Naive thymus-derived CD8-positive, alpha-beta T cell (primary cell): ENCODE results near the gene ATG13. TPM values are rescaled to one million over a fixed set of nuclear protein-coding genes. Genes with fewer than 3 reads are reported as not detected.
"Not testable (repeated sequence)": the region's sequence is repeated elsewhere in the genome, so short reads cannot be mapped to it uniquely, and the experiment has no call there.

Experiments used
- ATAC-seq, 2 donors: fragments of 150-1000 bp; cut with Tn5 transposase in 1 of 2; sonication (Bioruptor Pico), chemical (Tn5 transposase) in 1 of 2; 1 replicate in 1 of 2; 2 replicates in 1 of 2; pipeline ENCODE4 v1.10.0; 2021; ENCODE audit warnings: mild to moderate bottlenecking in 2 of 2, moderate library complexity in 2 of 2
- POLR2A ChIA-PET: fragments of 350-600 bp; sonication (Branson Sonifier 250); formaldehyde crosslinking; loops from one replicate; lab custom pipeline; 2021; ENCODE audit warnings: antibody characterized with exemption; lab: Charles Lee
- DNase-seq, 10 donors: peaks; one replicate each; pipeline versions ENCODE4 v3.0.0 to v3.0.0-alpha.2; 2020 to 2022
- H3K27ac Mint-ChIP-seq, 10 donors: one replicate each; pipeline ENCODE4 v1.8.0; 2020 to 2022; ENCODE audit warnings: mild to moderate bottlenecking in 10 of 10, mixed read lengths in 10 of 10, moderate library complexity in 4 of 10, inconsistent platforms in 1 of 10
- H3K27me3 Mint-ChIP-seq, 5 donors: one replicate each; pipeline ENCODE4 v1.8.0; 2021 to 2022; ENCODE audit warnings: mixed read lengths in 5 of 5
- H3K36me3 Mint-ChIP-seq, 3 donors: one replicate each; pipeline ENCODE4 v1.8.0; 2020 to 2022; ENCODE audit warnings: mixed read lengths in 3 of 3, mild to moderate bottlenecking in 2 of 3, inconsistent platforms in 1 of 3
- H3K4me1 Mint-ChIP-seq, 4 donors: one replicate each; pipeline ENCODE4 v1.8.0; 2021 to 2022; ENCODE audit warnings: mixed read lengths in 4 of 4
- H3K4me3 Mint-ChIP-seq, 10 donors: one replicate each; pipeline ENCODE4 v1.8.0; 2020 to 2022; ENCODE audit warnings: mild to moderate bottlenecking in 10 of 10, mixed read lengths in 10 of 10, moderate library complexity in 6 of 10, inconsistent platforms in 1 of 10
- H3K9me3 Mint-ChIP-seq, 9 donors: one replicate each; pipeline ENCODE4 v1.8.0; 2020 to 2022; ENCODE audit warnings: mixed read lengths in 9 of 9, mild to moderate bottlenecking in 3 of 9, inconsistent platforms in 1 of 9, moderate library complexity in 1 of 9
- polyA plus RNA-seq, 3 donors: library from polyadenylated mRNA; unstranded; fragments of 300-500 nt; fragmentation: Illumina TruSeq; gene quantifications; one replicate each; pipeline ENCODE4 v1.2.3, GENCODE V29; 2021
- total RNA-seq, 8 experiments: library from RNA in 2 of 8; stranded (reverse) in 2 of 8; gene quantifications; one replicate each; pipeline ENCODE4 v1.2.3 and lab custom pipeline; 2021 to 2026

Gene ATG13
- total and polyA plus RNA-seq, 5 experiments from 2014 or later, result 59.6 to 98.6 (median 77.9) TPM

GRCh38 chr11:46669711-46670139 is 52.4 kb downstream of the ATG13 start:
- Mint-ChIP-seq H3K27me3 (no peaks in the 10 kb centered on the region), H3K9me3 (no peaks in the 10 kb centered on the region), H3K27ac (peak overlapping the region; percentile 16 to 90 (median 83)), H3K4me1 (peaks cover 29 to 60% (median 55%) of the 10 kb centered on the region in 4 donors), H3K36me3 (peaks cover 0 to 61% (median 28%) of the 10 kb centered on the region in 3 donors), H3K4me3 (peak overlapping the region in 9 of 10 donors; percentile 20 to 78 (median 55))
- POLR2A ChIA-PET, result interaction anchor here (8.9 kb wide), 1 partner anchor 28 kb away, joined by 91 read pairs; the partner anchor contains the start of genes ARHGAP1 and ZNF408
- ATAC-seq (no peak), DNase-seq (no peak)

GRCh38 chr11:46670521-46670920 is 53.2 kb downstream of the ATG13 start:
- not testable (repeated sequence) for H3K9me3 Mint-ChIP-seq, ATAC-seq, H3K27me3 Mint-ChIP-seq, DNase-seq
- POLR2A ChIA-PET, result interaction anchor here (0.7 to 8.9 kb wide), 10 partner anchors 9 to 752 kb away, joined by 3 to 91 read pairs (median 4); partner anchors contain the start of genes AMBRA1, ARHGAP1, ATG13 and HARBI1
- Mint-ChIP-seq H3K4me3 (peak overlapping the region; percentile 58 to 85 (median 82)), H3K27ac (peak overlapping the region; percentile 68 to 96 (median 92)), H3K4me1 (peaks cover 34 to 68% (median 63%) of the 10 kb centered on the region in 4 donors), H3K36me3 (peaks cover 0 to 53% (median 21%) of the 10 kb centered on the region in 3 donors)

GRCh38 chr11:46671958-46672315 is 54.6 kb downstream of the ATG13 start:
- Mint-ChIP-seq H3K27ac (peak overlapping the region; percentile 68 to 96 (median 92)), H3K4me1 (peaks cover 37 to 81% (median 74%) of the 10 kb centered on the region in 4 donors), H3K4me3 (peak overlapping the region; percentile 39 to 85 (median 82)), H3K27me3 (no peaks in the 10 kb centered on the region), H3K36me3 (peaks cover 0 to 43% (median 20%) of the 10 kb centered on the region in 3 donors), H3K9me3 (no peaks in the 10 kb centered on the region)
- POLR2A ChIA-PET, result interaction anchor here (0.6 to 8.9 kb wide), 7 partner anchors 11 to 54 kb away, joined by 3 to 91 read pairs (median 4); partner anchors contain the start of genes ARHGAP1, ATG13, HARBI1 and ZNF408
- no peak for DNase-seq
- ATAC-seq, result no peak

- no peaks in the 10 kb centered on the region for H3K9me3 Mint-ChIP-seq
Observed at GRCh38 chr11:46672381-46672839, 55.1 kb downstream of the ATG13 start.

GRCh38 chr11:46673713-46674462 is 56.5 kb downstream of the ATG13 start:
- POLR2A ChIA-PET, result interaction anchor here (0.6 to 8.9 kb wide), 3 partner anchors 24 to 64 kb away, joined by 3 to 91 read pairs (median 4); partner anchors contain the start of genes ARHGAP1 and ZNF408
- H3K4me3 Mint-ChIP-seq, result peak overlapping the region in 6 of 10 donors; percentile 78 to 86 (median 78)
- no peak for ATAC-seq
- DNase-seq, result no peak
- peak overlapping the region; percentile 88 to 96 (median 91) for H3K27ac Mint-ChIP-seq
- H3K4me1 Mint-ChIP-seq, result peaks cover 41 to 91% (median 85%) of the 10 kb centered on the region in 4 donors
- H3K27me3 Mint-ChIP-seq, result no peaks in the 10 kb centered on the region
- peaks cover 0 to 41% (median 17%) of the 10 kb centered on the region in 3 donors for H3K36me3 Mint-ChIP-seq
- H3K9me3 Mint-ChIP-seq, result no peaks in the 10 kb centered on the region

More at GRCh38 chr11:46672381-46672839, 55.1 kb downstream of the ATG13 start:
- Mint-ChIP-seq H3K27me3 (no peaks in the 10 kb centered on the region), H3K4me3 (peak overlapping the region in 9 of 10 donors; percentile 48 to 85 (median 82)), H3K27ac (peak overlapping the region; percentile 24 to 96 (median 90)), H3K36me3 (peaks cover 0 to 43% (median 22%) of the 10 kb centered on the region in 3 donors), H3K4me1 (peaks cover 41 to 86% (median 79%) of the 10 kb centered on the region in 4 donors)
- ATAC-seq (no peak), DNase-seq (no peak)
- POLR2A ChIA-PET, result interaction anchor here (0.7 to 8.9 kb wide), 4 partner anchors 10 to 30 kb away, joined by 3 to 91 read pairs (median 11); partner anchors contain the start of genes ARHGAP1 and ZNF408

GRCh38 chr11:46674463-46675287 is 57.3 kb downstream of the ATG13 start:
- H3K27ac Mint-ChIP-seq, result peak overlapping the region; percentile 88 to 95 (median 91)
- H3K9me3 Mint-ChIP-seq, result no peaks in the 10 kb centered on the region
- H3K36me3 Mint-ChIP-seq, result peaks cover 0 to 38% (median 15%) of the 10 kb centered on the region in 3 donors
- POLR2A ChIA-PET, result interaction anchor here (0.6 to 8.9 kb wide), 4 partner anchors 24 to 779 kb away, joined by 3 to 91 read pairs (median 4); partner anchors contain the start of genes ARHGAP1 and ZNF408
- peak in 6 of 10 donors; percentile 9 to 46 (median 27) for DNase-seq
- no peaks in the 10 kb centered on the region for H3K27me3 Mint-ChIP-seq
- peaks cover 37 to 84% (median 78%) of the 10 kb centered on the region in 4 donors for H3K4me1 Mint-ChIP-seq
- peak overlapping the region; percentile 12 to 86 (median 78) for H3K4me3 Mint-ChIP-seq
- peak; percentile 40 to 49 for ATAC-seq

- peaks cover 0 to 41% (median 15%) of the 10 kb centered on the region in 3 donors for H3K36me3 Mint-ChIP-seq
- no peak for DNase-seq
- H3K4me3 Mint-ChIP-seq, result peak overlapping the region in 6 of 10 donors; percentile 12 to 82 (median 76)
- no peaks in the 10 kb centered on the region for H3K27me3 Mint-ChIP-seq
- peak overlapping the region; percentile 12 to 95 (median 91) for H3K27ac Mint-ChIP-seq
- H3K4me1 Mint-ChIP-seq, result peaks cover 32 to 77% (median 72%) of the 10 kb centered on the region in 4 donors
- ATAC-seq, result no peak
- H3K9me3 Mint-ChIP-seq, result no peaks in the 10 kb centered on the region
- POLR2A ChIA-PET, result interaction anchor here (0.6 to 8.9 kb wide), 4 partner anchors 23 to 779 kb away, joined by 3 to 91 read pairs (median 4); partner anchors contain the start of genes ARHGAP1 and ZNF408
Observed at GRCh38 chr11:46675288-46675851, 58.0 kb downstream of the ATG13 start.

- Mint-ChIP-seq H3K27me3 (no peaks in the 10 kb centered on the region), H3K36me3 (peaks cover 0 to 46% (median 15%) of the 10 kb centered on the region in 3 donors), H3K4me3 (peak overlapping the region in 4 of 10 donors; percentile 28 to 82 (median 70)), H3K27ac (peak overlapping the region in 6 of 10 donors; percentile 1 to 92 (median 29)), H3K4me1 (peaks cover 31 to 71% (median 67%) of the 10 kb centered on the region in 4 donors), H3K9me3 (no peaks in the 10 kb centered on the region)
- POLR2A ChIA-PET, result interaction anchor here (0.7 to 8.9 kb wide), 3 partner anchors 15 to 67 kb away, joined by 4 to 91 read pairs (median 4); partner anchors contain the start of genes ARHGAP1 and ZNF408
- DNase-seq (no peak), ATAC-seq (no peak)
Observed at GRCh38 chr11:46675949-46676348, 58.6 kb downstream of the ATG13 start.

- DNase-seq, result no peak
- Mint-ChIP-seq H3K36me3 (peaks cover 0 to 51% (median 15%) of the 10 kb centered on the region in 3 donors), H3K27ac (peak overlapping the region; percentile 15 to 85 (median 70)), H3K4me1 (peaks cover 28 to 64% (median 61%) of the 10 kb centered on the region in 4 donors), H3K9me3 (no peaks in the 10 kb centered on the region), H3K4me3 (peak overlapping the region in 6 of 10 donors; percentile 7 to 51 (median 30)), H3K27me3 (no peaks in the 10 kb centered on the region)
- POLR2A ChIA-PET, result interaction anchor here (0.7 to 8.9 kb wide), 3 partner anchors 15 to 67 kb away, joined by 4 to 91 read pairs (median 4); partner anchors contain the start of genes ARHGAP1 and ZNF408
- ATAC-seq, result no peak
Observed at GRCh38 chr11:46676436-46677158, 59.2 kb downstream of the ATG13 start.

GRCh38 chr11:46677169-46677568 is 59.8 kb downstream of the ATG13 start:
- no peaks in the 10 kb centered on the region for H3K9me3 Mint-ChIP-seq
- POLR2A ChIA-PET, result interaction anchor here (8.9 kb wide), 1 partner anchor 21 kb away, joined by 91 read pairs; the partner anchor contains the start of genes ARHGAP1 and ZNF408
- peaks cover 0 to 52% (median 14%) of the 10 kb centered on the region in 3 donors for H3K36me3 Mint-ChIP-seq
- H3K27ac Mint-ChIP-seq, result peak overlapping the region in 6 of 10 donors; percentile 6 to 85 (median 68)
- ATAC-seq (no peak), DNase-seq (no peak)
- no peaks in the 10 kb centered on the region for H3K27me3 Mint-ChIP-seq
- peaks cover 24 to 59% (median 55%) of the 10 kb centered on the region in 4 donors for H3K4me1 Mint-ChIP-seq
- H3K4me3 Mint-ChIP-seq, result peak overlapping the region in 4 of 10 donors; percentile 18 to 51 (median 44)
